Transverse colon (tissue), 4 donors: ENCODE data around the gene CADPS2. TPM values are rescaled to one million over a fixed set of nuclear protein-coding genes. Genes with fewer than 3 reads are reported as not detected.

Experiments
- DNase-seq: peaks from one replicate; pipeline ENCODE4 v3.0.0-alpha.2; 2019
- H3K27ac ChIP-seq, 4 donors: fragments of 200-600 bp; sonication (generic); 2 replicates each; pipeline ENCODE4 v1.5.1; 2016 to 2018; ENCODE audit warnings: inconsistent platforms in 4 of 4
- H3K27me3 ChIP-seq: fragments of 200-600 bp; sonication (generic); 2 replicates; pipeline ENCODE4 v1.5.1; 2017; ENCODE audit warnings: inconsistent platforms
- H3K36me3 ChIP-seq, 4 donors: fragments of 200-600 bp; sonication (generic); 2 replicates each; pipeline ENCODE4 v1.5.1; 2017 to 2019; ENCODE audit warnings: inconsistent platforms in 4 of 4
- H3K4me1 ChIP-seq, 4 donors: fragments of 200-600 bp; sonication (generic); 2 replicates each; pipeline ENCODE4 v1.5.1; 2017 to 2020; ENCODE audit warnings: inconsistent platforms in 4 of 4
- H3K4me3 ChIP-seq, 4 donors: fragments of 200-600 bp; sonication (generic); 1 replicate in 1 of 4; 2 replicates in 3 of 4; pipeline versions ENCODE4 v1.5.1 to v1.6.1; 2017 to 2019; ENCODE audit warnings: inconsistent platforms in 4 of 4
- H3K9me3 ChIP-seq, 2 donors: fragments of 200-600 bp; sonication (generic); 2 replicates each; pipeline ENCODE4 v1.5.1; 2017 to 2019; ENCODE audit warnings: inconsistent platforms in 2 of 2
- CTCF ChIP-seq, 5 experiments: fragments of 200-600 bp in 3 of 5; fragments of 450-650 bp in 2 of 5; sonication (generic) in 3 of 5; IDR thresholded peaks; 1 replicate in 2 of 5; 2 replicates in 3 of 5; pipeline ENCODE4 v1.5.1; 2016 to 2017; ENCODE audit warnings: antibody characterized with exemption in 5 of 5, inconsistent platforms in 3 of 5, mild to moderate bottlenecking in 2 of 5, moderate library complexity in 1 of 5
- EP300 ChIP-seq: sonication (generic); formaldehyde crosslinking; IDR thresholded peaks from one replicate; pipeline ENCODE4 v1.6.1; 2017; ENCODE audit warnings: antibody characterized with exemption, low read depth
- POLR2A ChIP-seq: fragments of 450-650 bp; IDR thresholded peaks from one replicate; pipeline ENCODE4 v1.6.1; 2016; ENCODE audit warnings: antibody characterized with exemption, mild to moderate bottlenecking, moderate library complexity
- POLR2AphosphoS5 ChIP-seq, 3 donors: sonication (generic); formaldehyde crosslinking; IDR thresholded peaks; one replicate each; pipeline ENCODE4 v1.6.1; 2016; ENCODE audit warnings: antibody characterized with exemption in 3 of 3
- WGBS, 2 donors: methylation state at CpG; one replicate each; pipeline ENCODE4 v1.1.5; 2018; ENCODE audit warnings: low coverage in 1 of 2; 5-methylcytosine and 5-hydroxymethylcytosine counted together
- in situ Hi-C, 4 donors: fragments of 200-750 bp; cut with MboI; loops; one replicate each; pipeline versions ENCODE4 v1.15.0 to v1.15.1; 2017; ENCODE audit warnings: low sequenced_read_pairs in 3 of 4, low pct_ligation_motif_present in 1 of 4, low pct_unique_long_range_greater_than_20kb in 1 of 4
- intact Hi-C: fragments of 100-400 bp; cut with DNase I; formaldehyde crosslinking; loops from one replicate; pipeline ENCODE4 v1.15.1; 2023; ENCODE audit warnings: low total_unique reads
- total RNA-seq, 4 donors: library from RNA; depleted of rRNA; stranded (reverse); fragments of >200 nt; gene quantifications; one replicate each; pipeline ENCODE4 v1.1.0, GENCODE V29; 2016

CADPS2 gene
- total RNA-seq, 4 donors from 2014 or later, result 9.0 to 15.2 (median 12.6) TPM

DNA sequence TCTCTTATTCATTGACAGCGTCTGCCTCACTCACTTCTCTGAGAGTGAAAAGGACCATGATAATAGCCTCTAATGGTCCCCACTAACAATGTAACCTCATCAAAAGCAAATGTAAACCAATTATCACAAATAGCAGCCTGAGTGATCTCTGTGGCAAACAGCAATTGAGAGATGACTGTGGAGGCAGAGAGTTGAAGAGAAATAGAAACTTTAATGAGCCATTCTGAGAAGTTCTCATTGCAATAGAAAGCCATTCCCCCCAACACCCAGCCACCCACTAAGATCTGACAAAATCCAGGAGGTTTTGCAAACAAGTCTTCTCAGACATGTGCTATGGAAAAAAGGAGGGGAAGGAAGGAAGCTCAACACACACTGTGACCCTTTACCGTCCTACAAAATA lies 139.3 kb downstream of the CADPS2 start:
- intact Hi-C loops (no loop called here), in situ Hi-C loops (no loop called here)
- H3K4me1 ChIP-seq, result no peaks in the 10 kb centered on the region
- no peak overlapping the region for H3K4me3 ChIP-seq
- TF ChIP-seq POLR2A, result no peak
- TF ChIP-seq EP300, result no peak
- TF ChIP-seq CTCF (IDR thresholded peaks at IDR 0.05), result no peak
- TF ChIP-seq POLR2AphosphoS5 (IDR thresholded peaks at IDR 0.05), result no peak
- no peak for DNase-seq
- H3K36me3 ChIP-seq, result no peaks in the 10 kb centered on the region
- no peaks in the 10 kb centered on the region for H3K9me3 ChIP-seq
- H3K27ac ChIP-seq, result no peak overlapping the region
- WGBS, 2 donors, result 67 to 80% methylated on average over 1 to 2 of the region's 2 CpGs
- H3K27me3 ChIP-seq, result no peaks in the 10 kb centered on the region

DNA sequence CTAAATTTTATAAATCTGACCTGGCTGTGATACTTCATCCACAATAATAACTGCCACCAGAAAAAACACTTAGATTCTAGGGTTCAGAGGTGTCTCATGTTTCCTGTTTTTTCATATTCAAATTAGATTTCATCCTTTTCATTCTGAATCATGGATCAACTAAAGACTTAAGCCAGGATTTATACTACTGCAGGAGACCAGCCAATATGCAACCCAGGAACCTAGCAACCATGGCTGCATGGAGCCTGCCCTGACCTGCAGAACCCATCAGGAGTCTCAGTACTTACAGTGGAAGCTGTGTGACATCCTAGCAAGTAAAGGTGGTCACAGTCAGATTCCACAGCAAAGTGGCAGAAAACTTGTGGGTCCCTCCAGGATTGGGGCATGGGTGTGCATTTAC lies 143.0 kb downstream of the CADPS2 start:
- TF ChIP-seq EP300, result no peak
- no peak for TF ChIP-seq POLR2AphosphoS5 (IDR thresholded peaks at IDR 0.05)
- TF ChIP-seq CTCF (IDR thresholded peaks at IDR 0.05), result no peak
- no peak for TF ChIP-seq POLR2A
- Histone ChIP-seq H3K27ac (no peak overlapping the region), H3K4me3 (no peak overlapping the region), H3K36me3 (no peaks in the 10 kb centered on the region), H3K27me3 (no peaks in the 10 kb centered on the region), H3K4me1 (no peaks in the 10 kb centered on the region), H3K9me3 (no peaks in the 10 kb centered on the region)
- no peak for DNase-seq
- intact Hi-C loops, result no loop called here
- in situ Hi-C loops, result no loop called here

DNA sequence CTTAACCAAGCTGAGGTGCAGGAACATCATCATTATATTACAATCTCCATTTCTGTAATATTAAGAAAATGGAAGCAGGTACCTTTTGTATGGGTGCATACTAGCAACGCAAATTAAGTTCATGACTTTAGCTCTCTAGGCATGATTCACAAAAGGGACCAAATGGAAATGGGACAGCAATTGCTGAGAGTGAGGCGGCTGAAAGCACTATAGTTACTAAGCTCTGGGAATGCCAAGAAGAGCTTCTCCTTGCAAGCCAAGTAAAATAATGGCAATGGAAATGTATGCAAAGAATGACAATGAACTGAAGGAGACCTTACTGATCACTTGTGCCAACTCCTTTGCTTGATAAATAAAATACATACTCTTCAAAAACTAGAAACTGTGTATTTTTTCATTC lies 147.3 kb downstream of the CADPS2 start:
- in situ Hi-C loops (no loop called here), intact Hi-C loops (no loop called here)
- H3K36me3 ChIP-seq, result no peaks in the 10 kb centered on the region
- H3K4me3 ChIP-seq, result no peak overlapping the region
- WGBS, 2 donors, result 82 to 100% methylated on average over 1 to 2 of the region's 2 CpGs
- TF ChIP-seq POLR2A (no peak), CTCF (IDR thresholded peaks at IDR 0.05) (no peak), POLR2AphosphoS5 (IDR thresholded peaks at IDR 0.05) (no peak), EP300 (no peak)
- H3K4me1 ChIP-seq, result no peaks in the 10 kb centered on the region
- H3K27me3 ChIP-seq, result no peaks in the 10 kb centered on the region
- no peak for DNase-seq
- H3K9me3 ChIP-seq, result no peaks in the 10 kb centered on the region
- no peak overlapping the region for H3K27ac ChIP-seq

GRCh38 chr7:122736183-122736582 lies 150.1 kb downstream of the CADPS2 start:
- intact Hi-C loops (no loop called here), in situ Hi-C loops (no loop called here)
- no peak for DNase-seq
- no peaks in the 10 kb centered on the region for H3K36me3 ChIP-seq
- no peak for TF ChIP-seq CTCF (IDR thresholded peaks at IDR 0.05)
- no peak for TF ChIP-seq EP300
- TF ChIP-seq POLR2AphosphoS5 (IDR thresholded peaks at IDR 0.05), result no peak
- TF ChIP-seq POLR2A, result no peak
- no peaks in the 10 kb centered on the region for H3K4me1 ChIP-seq
- H3K27ac ChIP-seq, result no peak overlapping the region
- no peaks in the 10 kb centered on the region for H3K27me3 ChIP-seq
- 92 to 97% methylated on average over 1 of the region's 1 CpG for WGBS, 2 donors
- H3K9me3 ChIP-seq, result peaks cover 0 to 4% of the 10 kb centered on the region in 2 donors
- H3K4me3 ChIP-seq, result no peak overlapping the region
